DOHH2 (cell line): Measurements from ENCODE around the gene SLC35F4.

Experiments used
- H3F3A ChIP-seq: fragments of 200-600 bp; sonication (generic), shearing (Covaris generic); 2 replicates; pipeline ENCODE4 v1.6.0; 2016; ENCODE audit warnings: antibody characterized with exemption, mild to moderate bottlenecking; ENCODE audit not compliant: control insufficient read depth, insufficient read depth
- H3K27ac ChIP-seq: fragments of 200-600 bp; sonication (generic); 2 replicates; pipeline ENCODE4 v1.5.1; 2014; ENCODE audit warnings: low read depth, mild to moderate bottlenecking, low read length, moderate library complexity
- H3K27me3 ChIP-seq: fragments of 200-600 bp; sonication (generic); 2 replicates; pipeline ENCODE4 v1.6.1; 2014; ENCODE audit warnings: mild to moderate bottlenecking, low read length, mixed read lengths; ENCODE audit not compliant: control insufficient read depth
- H3K36me3 ChIP-seq: fragments of 200-600 bp; sonication (generic); 2 replicates; pipeline ENCODE4 v1.6.1; 2014; ENCODE audit warnings: mild to moderate bottlenecking, low read length, moderate library complexity, mixed read lengths; ENCODE audit not compliant: control insufficient read depth
- H3K4me1 ChIP-seq: fragments of 200-600 bp; sonication (generic); 2 replicates; pipeline ENCODE4 v1.6.1; 2014; ENCODE audit warnings: mild to moderate bottlenecking, low read length, mixed read lengths; ENCODE audit not compliant: control insufficient read depth
- H3K4me2 ChIP-seq: fragments of 200-600 bp; sonication (generic); 2 replicates; pipeline ENCODE4 v1.6.0; 2014; ENCODE audit warnings: mild to moderate bottlenecking, low read length, moderate library complexity
- H3K4me3 ChIP-seq: fragments of 200-600 bp; sonication (generic); 2 replicates; pipeline ENCODE4 v1.5.1; 2014; ENCODE audit warnings: mild to moderate bottlenecking, low read length, mixed read lengths
- H3K79me2 ChIP-seq: fragments of 200-600 bp; sonication (generic); 2 replicates; pipeline ENCODE4 v1.6.1; 2014; ENCODE audit warnings: mild to moderate bottlenecking, low read length, mixed read lengths; ENCODE audit not compliant: control insufficient read depth
- H3K9me2 ChIP-seq: fragments of 200-600 bp; sonication (generic); replicated peaks from 2 replicates; pipeline ENCODE4 v1.6.1; 2014; ENCODE audit warnings: mild to moderate bottlenecking, low read length, mixed read lengths; ENCODE audit not compliant: control insufficient read depth
- H3K9me3 ChIP-seq: fragments of 200-600 bp; sonication (generic); 2 replicates; pipeline ENCODE4 v1.6.1; 2014; ENCODE audit warnings: antibody characterized with exemption, low read length, mixed read lengths; ENCODE audit not compliant: control insufficient read depth, insufficient read depth
- H4K20me1 ChIP-seq: fragments of 200-600 bp; sonication (generic); 2 replicates; pipeline ENCODE4 v1.6.0; 2014; ENCODE audit warnings: low read depth, mild to moderate bottlenecking, antibody characterized with exemption, low read length, moderate library complexity; ENCODE audit not compliant: control insufficient read depth, insufficient read depth
- EZH2phosphoT487 ChIP-seq: fragments of 200-600 bp; sonication (generic); IDR thresholded peaks from 2 replicates; pipeline ENCODE4 v1.6.1; 2017; ENCODE audit warnings: borderline replicate concordance, mild to moderate bottlenecking, antibody characterized with exemption, low read length, moderate library complexity, mixed read lengths
- TF ChIP-seq, protein P1 (sequence below): fragments of 200-600 bp; sonication (generic); IDR thresholded peaks from one replicate; pipeline ENCODE4 v1.5.1; 2014; ENCODE audit warnings: antibody characterized with exemption, mild to moderate bottlenecking, low read depth, low read length; ENCODE audit not compliant: poor library complexity, severe bottlenecking

The SLC35F4 gene

DNA sequence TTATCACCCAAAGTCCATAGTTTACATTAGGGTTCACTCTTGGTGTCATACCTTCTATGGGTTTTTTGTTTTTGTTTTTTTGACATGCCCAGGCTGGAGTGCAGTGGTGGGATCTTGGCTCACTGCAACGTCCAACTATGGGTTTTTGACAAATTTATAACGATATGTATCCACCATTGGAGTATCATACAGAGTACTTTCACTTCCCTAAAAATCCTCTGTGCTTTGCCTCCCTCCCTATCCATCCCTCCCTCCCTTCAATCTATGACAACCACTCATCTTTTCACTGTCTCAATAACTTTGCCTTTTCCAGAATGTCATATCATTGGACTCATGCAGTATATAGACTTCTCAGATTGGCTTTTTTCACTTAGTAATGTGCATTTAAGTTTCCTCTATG lies 233.2 kb downstream of the SLC35F4 start:
- no peaks in the 10 kb centered on the region for H3K4me1 ChIP-seq
- H3K4me3 ChIP-seq: no peak overlapping the region
- no peaks in the 10 kb centered on the region for H3F3A ChIP-seq
- H3K4me2 ChIP-seq: no peak overlapping the region
- H3K79me2 ChIP-seq: no peaks in the 10 kb centered on the region
- no peak for TF ChIP-seq EZH2phosphoT487
- TF ChIP-seq, protein P1, sequence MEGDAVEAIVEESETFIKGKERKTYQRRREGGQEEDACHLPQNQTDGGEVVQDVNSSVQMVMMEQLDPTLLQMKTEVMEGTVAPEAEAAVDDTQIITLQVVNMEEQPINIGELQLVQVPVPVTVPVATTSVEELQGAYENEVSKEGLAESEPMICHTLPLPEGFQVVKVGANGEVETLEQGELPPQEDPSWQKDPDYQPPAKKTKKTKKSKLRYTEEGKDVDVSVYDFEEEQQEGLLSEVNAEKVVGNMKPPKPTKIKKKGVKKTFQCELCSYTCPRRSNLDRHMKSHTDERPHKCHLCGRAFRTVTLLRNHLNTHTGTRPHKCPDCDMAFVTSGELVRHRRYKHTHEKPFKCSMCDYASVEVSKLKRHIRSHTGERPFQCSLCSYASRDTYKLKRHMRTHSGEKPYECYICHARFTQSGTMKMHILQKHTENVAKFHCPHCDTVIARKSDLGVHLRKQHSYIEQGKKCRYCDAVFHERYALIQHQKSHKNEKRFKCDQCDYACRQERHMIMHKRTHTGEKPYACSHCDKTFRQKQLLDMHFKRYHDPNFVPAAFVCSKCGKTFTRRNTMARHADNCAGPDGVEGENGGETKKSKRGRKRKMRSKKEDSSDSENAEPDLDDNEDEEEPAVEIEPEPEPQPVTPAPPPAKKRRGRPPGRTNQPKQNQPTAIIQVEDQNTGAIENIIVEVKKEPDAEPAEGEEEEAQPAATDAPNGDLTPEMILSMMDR: no peak
- no peak overlapping the region for H3K27ac ChIP-seq
- no peaks in the 10 kb centered on the region for H3K9me2 ChIP-seq
- no peaks in the 10 kb centered on the region for H4K20me1 ChIP-seq
- H3K27me3 ChIP-seq: no peaks in the 10 kb centered on the region
- H3K36me3 ChIP-seq: no peaks in the 10 kb centered on the region
- H3K9me3 ChIP-seq: no peaks in the 10 kb centered on the region

DNA sequence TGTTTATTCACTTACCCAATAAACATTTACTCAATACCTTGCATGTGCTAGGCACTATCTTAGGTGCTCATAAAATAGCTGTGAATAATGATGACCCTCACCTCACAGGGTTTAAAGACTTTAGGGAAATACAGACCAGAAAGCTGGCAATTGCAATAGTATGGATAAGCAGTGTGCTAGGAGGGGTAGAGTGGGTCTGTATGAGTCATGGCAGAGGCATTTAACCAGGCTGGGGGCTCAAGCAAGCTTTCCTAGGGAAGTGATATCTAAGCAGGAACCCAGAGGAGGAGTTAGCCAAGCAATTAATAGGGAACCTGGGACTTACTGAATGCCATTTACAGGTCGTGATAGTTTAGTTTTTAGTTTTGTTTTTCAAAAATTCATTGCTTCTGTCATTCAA lies 248.4 kb downstream of the SLC35F4 start:
- Histone ChIP-seq H3K79me2 (no peaks in the 10 kb centered on the region), H3K27me3 (no peaks in the 10 kb centered on the region), H3K4me1 (no peaks in the 10 kb centered on the region), H4K20me1 (no peaks in the 10 kb centered on the region), H3K36me3 (no peaks in the 10 kb centered on the region), H3K9me2 (no peaks in the 10 kb centered on the region), H3F3A (no peaks in the 10 kb centered on the region), H3K4me3 (no peak overlapping the region), H3K9me3 (no peaks in the 10 kb centered on the region), H3K27ac (no peak overlapping the region), H3K4me2 (no peak overlapping the region)
- TF ChIP-seq, protein P1: no peak
- no peak for TF ChIP-seq EZH2phosphoT487

DNA sequence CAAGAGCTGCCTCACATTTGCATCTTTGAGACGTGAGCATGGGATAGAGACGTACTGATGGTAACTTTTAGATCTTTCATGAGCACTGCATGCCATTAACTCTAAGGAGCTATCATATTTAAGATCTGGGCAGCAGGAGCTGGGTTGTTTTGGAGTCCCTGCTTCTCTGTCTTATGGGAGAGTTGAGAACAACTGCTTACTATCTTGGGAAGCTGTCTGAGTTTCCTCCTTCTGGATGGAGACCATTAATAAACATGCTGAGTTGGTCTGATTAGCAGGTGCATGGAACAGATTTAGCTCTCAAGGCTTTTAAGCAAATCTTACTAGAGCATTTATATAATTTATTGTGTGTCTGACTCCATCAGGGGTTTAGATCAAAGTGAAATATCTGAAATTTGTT lies 252.9 kb downstream of the SLC35F4 start:
- H4K20me1 ChIP-seq: no peaks in the 10 kb centered on the region
- H3F3A ChIP-seq: no peaks in the 10 kb centered on the region
- H3K9me2 ChIP-seq: no peaks in the 10 kb centered on the region
- H3K9me3 ChIP-seq: no peaks in the 10 kb centered on the region
- H3K79me2 ChIP-seq: no peaks in the 10 kb centered on the region
- no peak overlapping the region for H3K4me3 ChIP-seq
- H3K36me3 ChIP-seq: no peaks in the 10 kb centered on the region
- TF ChIP-seq, protein P1: no peak
- TF ChIP-seq EZH2phosphoT487: no peak
- no peak overlapping the region for H3K27ac ChIP-seq
- H3K4me1 ChIP-seq: no peaks in the 10 kb centered on the region
- H3K4me2 ChIP-seq: no peak overlapping the region
- H3K27me3 ChIP-seq: no peaks in the 10 kb centered on the region

DNA sequence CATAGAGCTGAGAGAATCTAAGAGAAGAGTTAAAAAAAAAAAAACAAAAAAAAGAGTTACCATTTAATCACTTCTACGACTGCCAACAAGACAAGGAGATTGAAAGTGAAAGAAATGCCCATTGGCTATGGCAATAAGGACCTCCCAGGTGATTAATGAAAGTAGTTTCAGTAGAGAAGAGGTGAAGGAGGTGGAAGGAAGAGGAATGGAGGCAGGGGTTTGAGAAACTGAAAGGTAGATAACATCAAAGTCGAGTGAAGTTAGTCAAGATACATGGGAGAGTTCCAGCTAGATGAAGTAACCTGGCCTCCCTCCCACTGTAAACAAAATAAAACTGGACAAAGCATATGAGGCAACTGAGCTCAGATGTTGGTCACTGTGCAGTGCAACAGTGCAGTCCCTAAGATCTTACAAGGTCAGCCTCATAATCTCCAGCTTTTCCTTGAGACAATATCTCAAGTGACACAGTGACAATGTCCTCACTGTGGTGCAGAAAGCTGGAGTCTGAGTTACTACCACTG lies 254.3 kb downstream of the SLC35F4 start:
- Histone ChIP-seq H3K79me2 (no peaks in the 10 kb centered on the region), H3K4me2 (no peak overlapping the region), H3K9me3 (no peaks in the 10 kb centered on the region), H3K9me2 (no peaks in the 10 kb centered on the region), H3K27me3 (no peaks in the 10 kb centered on the region), H3K4me1 (no peaks in the 10 kb centered on the region), H3K27ac (no peak overlapping the region), H3F3A (no peaks in the 10 kb centered on the region), H3K4me3 (no peak overlapping the region), H3K36me3 (no peaks in the 10 kb centered on the region), H4K20me1 (no peaks in the 10 kb centered on the region)
- TF ChIP-seq EZH2phosphoT487: no peak
- TF ChIP-seq, protein P1: no peak
